Activated CD4-positive, alpha-beta memory T cell treated with anti-CD3 and anti-CD28 coated beads, Interleukin-2, amount 10 ng/mL, durations not matched to agents 7 days and 5 days (primary cell): ENCODE data around the gene PRR14. TPM values are rescaled to one million over a fixed set of nuclear protein-coding genes. Genes with fewer than 3 reads are reported as not detected.
A peak's percentile ranks its signal among the peaks of the same experiment; 100 is the strongest.

Experiments used
- CTCF ChIA-PET: fragments of 350-600 bp; sonication (Branson Sonifier 250); formaldehyde crosslinking; loops from one replicate; lab custom pipeline; 2021; ENCODE audit warnings: antibody characterized with exemption, inconsistent platforms; lab: Charles Lee
- POLR2A ChIA-PET: fragments of 350-600 bp; sonication (Branson Sonifier 250); formaldehyde crosslinking; loops from one replicate; lab custom pipeline; 2021; ENCODE audit warnings: antibody characterized with exemption; lab: Charles Lee
- DNase-seq: peaks from one replicate; pipeline ENCODE4 v3.0.0-alpha.2; 2020
- H3K27ac Mint-ChIP-seq: one replicate; pipeline ENCODE4 v1.8.0; 2021; ENCODE audit warnings: mild to moderate bottlenecking, mixed read lengths
- H3K27me3 Mint-ChIP-seq: one replicate; pipeline ENCODE4 v1.8.0; 2021; ENCODE audit warnings: mixed read lengths
- H3K36me3 Mint-ChIP-seq: one replicate; pipeline ENCODE4 v1.8.0; 2021; ENCODE audit warnings: low read depth, mixed read lengths
- H3K4me1 Mint-ChIP-seq: one replicate; pipeline ENCODE4 v1.8.0; 2021; ENCODE audit warnings: mixed read lengths
- H3K4me3 Mint-ChIP-seq: one replicate; pipeline ENCODE4 v1.8.0; 2021; ENCODE audit warnings: mild to moderate bottlenecking, mixed read lengths
- H3K9me3 Mint-ChIP-seq: one replicate; pipeline ENCODE4 v1.8.0; 2021; ENCODE audit warnings: mixed read lengths
- total RNA-seq, 2 experiments: library from RNA; stranded (reverse); gene quantifications; one replicate each; pipeline ENCODE4 v1.2.3, GENCODE V29; 2021

PRR14 gene
- total RNA-seq, 2 experiments from 2014 or later: 78.4 to 86.1 TPM

DNA sequence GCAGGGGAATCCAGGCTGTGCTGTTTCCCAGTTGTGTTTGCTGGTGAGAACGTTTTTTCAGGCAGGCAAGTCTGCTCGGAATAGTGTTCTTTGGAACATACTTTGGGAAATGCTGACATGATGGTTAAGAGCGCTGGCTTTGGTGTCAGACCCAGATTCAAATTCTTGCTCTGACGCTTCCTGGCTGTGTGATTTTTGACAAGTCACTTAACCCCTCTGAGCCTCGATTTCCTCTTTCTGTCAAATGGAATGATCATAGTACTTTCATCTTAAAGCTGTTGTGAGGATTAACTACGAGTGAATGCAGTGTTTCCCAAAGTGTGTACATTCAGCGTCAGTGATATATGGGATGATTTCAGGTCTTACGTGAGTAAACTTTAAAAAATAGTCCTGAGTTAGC lies 12.3 kb downstream of the PRR14 start:
- H3K9me3 Mint-ChIP-seq: no peaks in the 10 kb centered on the region
- no peak for DNase-seq
- peaks cover 72% of the 10 kb centered on the region for H3K36me3 Mint-ChIP-seq
- H3K27me3 Mint-ChIP-seq: no peaks in the 10 kb centered on the region
- POLR2A ChIA-PET: interaction anchor here (0.9 to 1.8 kb wide), 4 partner anchors 10 to 53 kb away, joined by 3 to 5 read pairs (median 3); partner anchors contain the start of gene PRR14
- peaks cover 35% of the 10 kb centered on the region for H3K4me1 Mint-ChIP-seq
- H3K27ac Mint-ChIP-seq: peak overlapping the region; percentile 15
- CTCF ChIA-PET: no interaction called here
- no peak overlapping the region for H3K4me3 Mint-ChIP-seq

- Mint-ChIP-seq H3K36me3 (peaks cover 74% of the 10 kb centered on the region), H3K9me3 (no peaks in the 10 kb centered on the region)
Observed at GRCh38 chr16:30663820-30664219, 13.1 kb downstream of the PRR14 start.

DNA sequence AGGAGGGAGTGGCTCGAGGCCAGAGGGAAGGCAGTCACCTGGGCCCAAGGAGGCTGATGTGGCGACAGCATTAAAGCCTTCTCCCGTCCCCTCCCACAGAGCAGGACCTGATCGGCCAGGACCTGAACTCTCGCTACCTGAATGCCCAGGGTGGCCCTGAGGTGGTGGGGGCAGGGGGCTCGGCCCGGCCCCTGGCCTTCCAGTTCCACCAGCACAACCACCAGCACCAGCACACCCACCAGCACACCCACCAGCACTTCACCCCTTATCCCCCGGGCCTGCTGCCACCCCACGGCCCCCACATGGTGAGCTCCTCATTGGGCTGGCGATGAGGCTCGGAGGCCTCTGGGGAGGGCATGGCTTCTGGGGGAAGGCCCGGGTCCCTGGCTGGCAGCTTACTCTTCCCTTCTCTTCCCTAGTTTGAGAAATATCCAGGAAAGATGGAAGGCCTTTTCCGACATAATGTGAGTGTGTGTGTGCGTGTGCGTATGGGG lies 13.9 kb downstream of the PRR14 start:
- peaks cover 36% of the 10 kb centered on the region for H3K4me1 Mint-ChIP-seq
- H3K9me3 Mint-ChIP-seq: no peaks in the 10 kb centered on the region
- no peak overlapping the region for H3K27ac Mint-ChIP-seq
- no peak overlapping the region for H3K4me3 Mint-ChIP-seq
- H3K36me3 Mint-ChIP-seq: peaks cover 74% of the 10 kb centered on the region
- ChIA-PET CTCF (interaction anchor here (0.7 to 1.6 kb wide), 3 partner anchors 14 to 29 kb away, joined by 3 to 10 read pairs (median 3); partner anchors contain the start of gene PRR14), POLR2A (interaction anchor here (1.1 to 1.8 kb wide), 2 partner anchors 14 to 83 kb away, joined by 3 to 5 read pairs; partner anchors contain the start of gene PRR14)
- no peaks in the 10 kb centered on the region for H3K27me3 Mint-ChIP-seq
- DNase-seq: no peak

More at GRCh38 chr16:30663820-30664219, 13.1 kb downstream of the PRR14 start:
- no peak for DNase-seq
- Mint-ChIP-seq H3K4me1 (peaks cover 36% of the 10 kb centered on the region), H3K4me3 (no peak overlapping the region), H3K27me3 (no peaks in the 10 kb centered on the region), H3K27ac (no peak overlapping the region)
- CTCF ChIA-PET: interaction anchor here (0.7 kb wide), 1 partner anchor 29 kb away, joined by 3 read pairs; no protein-coding TSS in a partner anchor
- POLR2A ChIA-PET: interaction anchor here (0.8 to 1.8 kb wide), 5 partner anchors 9 to 53 kb away, joined by 3 to 5 read pairs (median 3); partner anchors contain the start of gene PRR14

- Mint-ChIP-seq H3K36me3 (peaks cover 76% of the 10 kb centered on the region), H3K4me3 (no peak overlapping the region), H3K27ac (no peak overlapping the region), H3K4me1 (peaks cover 36% of the 10 kb centered on the region), H3K9me3 (no peaks in the 10 kb centered on the region), H3K27me3 (no peaks in the 10 kb centered on the region)
- DNase-seq: no peak
- CTCF ChIA-PET: interaction anchor here (1.1 to 1.6 kb wide), 3 partner anchors 15 to 32 kb away, joined by 3 to 10 read pairs (median 5); partner anchors contain the start of gene PRR14
- POLR2A ChIA-PET: interaction anchor here (1.1 to 1.6 kb wide), 4 partner anchors 9 to 82 kb away, joined by 3 to 5 read pairs (median 3); partner anchors contain the start of gene PRR14
Observed at GRCh38 chr16:30665155-30665829, 14.5 kb downstream of the PRR14 start.

- DNase-seq: no peak
- no peaks in the 10 kb centered on the region for H3K9me3 Mint-ChIP-seq
- peaks cover 72% of the 10 kb centered on the region for H3K36me3 Mint-ChIP-seq
- POLR2A ChIA-PET: interaction anchor here (0.5 to 1.6 kb wide), 4 partner anchors 8 to 183 kb away, joined by 3 to 5 read pairs (median 3); partner anchors contain the start of gene PRR14
- H3K27ac Mint-ChIP-seq: no peak overlapping the region
- H3K4me3 Mint-ChIP-seq: no peak overlapping the region
- CTCF ChIA-PET: interaction anchor here (1.1 to 1.6 kb wide), 3 partner anchors 15 to 31 kb away, joined by 3 to 10 read pairs (median 5); partner anchors contain the start of gene PRR14
- peaks cover 31% of the 10 kb centered on the region for H3K4me1 Mint-ChIP-seq
- no peaks in the 10 kb centered on the region for H3K27me3 Mint-ChIP-seq
Observed at GRCh38 chr16:30665830-30666190, 15.1 kb downstream of the PRR14 start.

DNA sequence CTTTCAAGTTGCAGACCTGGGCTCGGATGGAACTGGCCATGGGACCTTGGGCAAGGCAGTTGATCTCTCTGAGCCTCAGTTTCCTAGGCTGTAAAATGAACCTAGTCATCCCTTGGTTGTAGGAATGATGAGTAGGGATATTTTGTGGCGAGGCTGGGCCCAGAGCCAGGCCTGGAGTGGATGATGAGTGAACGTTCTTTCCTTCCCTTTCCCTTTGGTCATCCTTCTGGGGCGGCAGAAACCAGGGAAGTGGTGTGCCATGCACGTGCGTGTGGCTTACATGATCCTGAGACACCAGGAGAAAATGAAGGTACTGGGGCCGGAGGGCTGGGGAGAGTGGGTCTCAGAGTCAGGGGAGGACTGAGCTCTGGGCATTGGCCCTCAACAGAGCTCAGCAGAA lies 15.9 kb downstream of the PRR14 start:
- no peak for DNase-seq
- ChIA-PET CTCF (interaction anchor here (0.5 kb wide), 1 partner anchor 191 kb away, joined by 3 read pairs; no protein-coding TSS in a partner anchor), POLR2A (interaction anchor here (1.6 kb wide), 1 partner anchor 16 kb away, joined by 5 read pairs; the partner anchor contains the start of gene PRR14)
- Mint-ChIP-seq H3K4me3 (no peak overlapping the region), H3K36me3 (peaks cover 69% of the 10 kb centered on the region), H3K9me3 (no peaks in the 10 kb centered on the region), H3K4me1 (peaks cover 24% of the 10 kb centered on the region), H3K27ac (no peak overlapping the region), H3K27me3 (no peaks in the 10 kb centered on the region)

- H3K36me3 Mint-ChIP-seq: peaks cover 65% of the 10 kb centered on the region
- peaks cover 17% of the 10 kb centered on the region for H3K4me1 Mint-ChIP-seq
Observed at GRCh38 chr16:30667361-30667905, 16.7 kb downstream of the PRR14 start.

GRCh38 chr16:30668393-30668792 lies 17.6 kb downstream of the PRR14 start:
- H3K9me3 Mint-ChIP-seq: no peaks in the 10 kb centered on the region
- no peak overlapping the region for H3K4me3 Mint-ChIP-seq
- DNase-seq: no peak
- peaks cover 8% of the 10 kb centered on the region for H3K4me1 Mint-ChIP-seq
- no peaks in the 10 kb centered on the region for H3K27me3 Mint-ChIP-seq
- POLR2A ChIA-PET: interaction anchor here (1.1 kb wide), 1 partner anchor 8 kb away, joined by 3 read pairs; no protein-coding TSS in a partner anchor
- CTCF ChIA-PET: no interaction called here
- peaks cover 56% of the 10 kb centered on the region for H3K36me3 Mint-ChIP-seq
- no peak overlapping the region for H3K27ac Mint-ChIP-seq

More at GRCh38 chr16:30667361-30667905, 16.7 kb downstream of the PRR14 start:
- ChIA-PET POLR2A (no interaction called here), CTCF (interaction anchor here (0.5 kb wide), 1 partner anchor 190 kb away, joined by 3 read pairs; no protein-coding TSS in a partner anchor)
- Mint-ChIP-seq H3K4me3 (no peak overlapping the region), H3K27ac (no peak overlapping the region), H3K9me3 (no peaks in the 10 kb centered on the region), H3K27me3 (no peaks in the 10 kb centered on the region)
- DNase-seq: no peak

DNA sequence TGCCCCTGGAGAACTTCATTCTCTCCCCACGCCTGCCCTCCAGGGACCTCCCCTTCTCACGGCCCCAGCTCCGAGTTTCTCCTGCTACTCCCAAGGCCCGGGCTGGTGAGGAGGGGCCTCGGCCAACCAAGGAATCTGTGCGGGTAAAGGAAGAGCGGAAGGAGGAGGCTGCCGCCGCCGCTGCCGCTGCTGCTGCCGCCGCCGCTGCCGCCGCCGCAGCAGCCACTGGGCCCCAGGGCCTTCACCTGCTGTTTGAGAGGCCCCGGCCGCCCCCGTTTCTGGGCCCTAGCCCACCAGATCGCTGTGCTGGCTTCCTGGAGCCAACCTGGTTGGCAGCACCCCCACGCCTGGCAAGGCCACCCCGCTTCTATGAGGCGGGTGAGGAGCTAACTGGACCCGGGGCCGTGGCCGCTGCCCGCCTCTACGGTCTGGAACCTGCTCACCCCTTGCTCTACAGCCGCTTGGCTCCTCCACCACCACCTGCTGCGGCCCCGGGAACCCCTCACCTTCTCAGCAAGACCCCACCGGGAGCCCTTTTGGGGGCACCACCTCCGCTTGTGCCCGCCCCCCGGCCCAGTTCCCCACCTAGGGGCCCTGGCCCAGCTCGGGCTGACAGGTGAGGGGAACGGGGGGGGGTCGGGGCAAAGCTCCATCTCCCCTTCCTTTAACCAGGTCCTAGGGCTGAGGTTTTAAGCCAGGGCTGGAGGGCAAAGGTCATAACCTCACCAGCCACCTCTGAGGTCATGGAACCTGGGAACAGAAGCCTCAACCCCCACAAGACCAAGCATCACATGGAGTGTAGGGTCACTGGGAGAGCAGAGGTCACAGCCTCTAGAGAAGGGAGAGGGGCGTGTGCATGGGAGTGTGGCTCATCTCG lies 18.5 kb downstream of the PRR14 start:
- Mint-ChIP-seq H3K4me1 (peaks cover 3% of the 10 kb centered on the region), H3K9me3 (no peaks in the 10 kb centered on the region), H3K36me3 (peaks cover 49% of the 10 kb centered on the region), H3K27me3 (no peaks in the 10 kb centered on the region), H3K27ac (no peak overlapping the region), H3K4me3 (no peak overlapping the region)
- ChIA-PET POLR2A (interaction anchor here (1.1 kb wide), 2 partner anchors 9 to 10 kb away, joined by 3 to 5 read pairs; no protein-coding TSS in a partner anchor), CTCF (no interaction called here)
- no peak for DNase-seq

- Mint-ChIP-seq H3K36me3 (peaks cover 45% of the 10 kb centered on the region), H3K9me3 (no peaks in the 10 kb centered on the region), H3K4me3 (no peak overlapping the region), H3K27me3 (no peaks in the 10 kb centered on the region), H3K4me1 (peaks cover 1% of the 10 kb centered on the region), H3K27ac (no peak overlapping the region)
- no peak for DNase-seq
- POLR2A ChIA-PET: interaction anchor here (1.1 kb wide), 1 partner anchor 11 kb away, joined by 5 read pairs; no protein-coding TSS in a partner anchor
- CTCF ChIA-PET: interaction anchor here (0.5 kb wide), 1 partner anchor 24 kb away, joined by 3 read pairs; no protein-coding TSS in a partner anchor
Observed at GRCh38 chr16:30669903-30670824, 19.4 kb downstream of the PRR14 start.

DNA sequence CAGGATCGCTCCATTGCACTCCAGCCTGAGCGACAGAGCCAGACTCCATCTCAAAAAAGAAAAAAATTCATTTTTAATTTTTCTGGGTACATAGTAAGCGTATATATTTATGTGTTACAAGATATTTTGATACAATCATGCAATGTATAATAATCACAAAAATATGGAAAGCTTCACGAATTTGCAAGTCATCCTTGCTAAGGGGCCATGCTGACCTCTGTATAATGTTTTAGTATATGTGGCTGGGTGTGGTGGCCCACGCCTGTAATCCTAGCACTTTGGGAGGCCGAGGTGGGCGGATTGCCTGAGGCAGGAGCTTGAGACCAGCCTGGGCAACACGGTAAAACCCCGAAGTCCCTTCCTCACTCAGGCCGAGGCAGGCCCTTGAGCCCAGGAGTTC lies 24.4 kb downstream of the PRR14 start:
- Mint-ChIP-seq H3K27me3 (no peaks in the 10 kb centered on the region), H3K27ac (no peak overlapping the region), H3K9me3 (no peaks in the 10 kb centered on the region), H3K4me1 (no peaks in the 10 kb centered on the region), H3K36me3 (peaks cover 9% of the 10 kb centered on the region), H3K4me3 (no peak overlapping the region)
- ChIA-PET POLR2A (interaction anchor here (1.1 kb wide), 1 partner anchor 10 kb away, joined by 3 read pairs; no protein-coding TSS in a partner anchor), CTCF (interaction anchor here (0.9 kb wide), 1 partner anchor 19 kb away, joined by 3 read pairs; no protein-coding TSS in a partner anchor)
- no peak for DNase-seq
